ENCODE results near the gene TUBA4B. TPM values are rescaled to one million over a fixed set of nuclear protein-coding genes. Genes with fewer than 3 reads are reported as not detected.
A peak's percentile ranks its signal among the peaks of the same experiment; 100 is the strongest.

TUBA4B gene
- total RNA-seq, 4 donors from 2014 or later = not detected

- Histone ChIP-seq H3K9me3 (no peaks in the 10 kb centered on the region), H3K36me3 (peaks cover 0 to 69% of the 10 kb centered on the region in 2 donors), H3K27me3 (no peaks in the 10 kb centered on the region), H3K4me3 (no peak overlapping the region), H3K4me1 (peaks cover 0 to 39% (median 12%) of the 10 kb centered on the region in 3 donors), H3K27ac (no peak overlapping the region)
- ATAC-seq = no peak
- 73 to 97% methylated on average over 2 to 11 of the region's 15 CpGs for WGBS, 2 donors (ENCODE audit: low coverage in 1 of 2)
- TF ChIP-seq POLR2AphosphoS5 (IDR thresholded peaks at IDR 0.05) (no peak), POLR2A (IDR thresholded peaks at IDR 0.05) (no peak), CTCF (IDR thresholded peaks at IDR 0.05) (no peak)
These were observed 38.9 kb upstream of the TUBA4B start for GRCh38 chr2:219214141-219214540.

DNA sequence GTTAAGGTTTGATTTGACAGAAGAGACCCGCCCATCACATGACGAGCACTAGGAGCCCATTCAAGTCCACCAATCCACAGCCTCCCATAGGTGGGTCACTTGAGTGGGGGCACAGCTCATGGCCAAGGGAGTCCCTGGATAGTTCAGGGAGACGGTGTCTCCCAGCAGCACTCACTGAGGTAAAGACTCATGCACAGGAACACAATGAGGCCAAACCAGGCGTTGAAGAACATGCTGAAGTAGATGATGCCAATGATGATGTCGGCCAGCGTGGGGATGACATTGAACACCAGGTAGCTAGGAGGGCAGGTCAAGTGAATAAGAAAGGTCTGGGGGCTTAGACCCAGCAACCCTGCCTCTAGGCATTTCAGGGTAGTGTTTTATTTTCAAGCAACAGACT is 38.3 kb upstream of the TUBA4B start:
- Histone ChIP-seq H3K36me3 (peaks cover 0 to 67% of the 10 kb centered on the region in 2 donors), H3K4me3 (no peak overlapping the region), H3K27me3 (no peaks in the 10 kb centered on the region), H3K27ac (no peak overlapping the region), H3K9me3 (no peaks in the 10 kb centered on the region), H3K4me1 (peaks cover 3 to 45% (median 18%) of the 10 kb centered on the region in 3 donors)
- TF ChIP-seq POLR2AphosphoS5 (IDR thresholded peaks at IDR 0.05) (no peak), CTCF (IDR thresholded peaks at IDR 0.05) (no peak), EP300 (IDR thresholded peaks at IDR 0.05) (no peak), POLR2A (IDR thresholded peaks at IDR 0.05) (no peak)
- no CpG with 5 or more reads among the region's 6 CpGs for WGBS, 2 donors (ENCODE audit: low coverage in 1 of 2)
- no peak for ATAC-seq

DNA sequence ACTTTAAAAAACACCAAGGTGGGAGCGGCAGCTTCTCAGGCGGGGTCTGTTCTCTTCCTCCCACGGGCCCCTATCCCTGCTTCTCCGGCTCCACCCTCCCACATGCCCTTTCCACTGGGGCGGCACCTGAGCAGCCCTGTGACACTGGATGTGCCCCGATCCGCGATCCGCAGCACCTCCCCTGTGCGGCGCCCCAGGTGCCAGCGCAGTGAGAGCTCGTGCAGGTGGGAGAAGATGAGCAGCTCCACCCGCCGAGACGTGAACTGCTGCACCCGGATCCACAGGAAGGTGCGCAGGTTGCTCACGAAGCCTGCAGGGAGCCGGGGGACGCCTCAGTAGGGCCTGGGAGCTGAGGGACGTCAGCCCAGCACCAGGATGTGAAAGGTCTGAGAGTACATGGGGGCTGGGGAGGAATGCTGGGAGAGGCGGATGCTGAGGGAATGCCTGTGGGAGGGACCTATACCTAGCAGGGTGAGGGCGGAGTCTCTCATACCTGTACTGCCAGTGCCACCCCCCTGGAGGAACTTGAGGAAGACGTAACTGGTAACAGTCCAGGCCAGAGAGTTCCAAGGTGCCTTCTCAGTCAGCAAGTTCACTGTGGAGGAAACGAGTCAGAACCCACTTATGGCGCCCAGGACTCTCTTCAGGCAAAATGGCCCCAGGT is 37.0 kb upstream of the TUBA4B start:
- H3K9me3 ChIP-seq = no peaks in the 10 kb centered on the region
- peaks cover 3 to 51% (median 21%) of the 10 kb centered on the region in 3 donors for H3K4me1 ChIP-seq
- no peak overlapping the region for H3K4me3 ChIP-seq
- peak overlapping the region in 2 of 4 donors; percentile 95 to 98 for H3K27ac ChIP-seq
- H3K27me3 ChIP-seq = no peaks in the 10 kb centered on the region
- TF ChIP-seq EP300 (IDR thresholded peaks at IDR 0.05) = no peak
- TF ChIP-seq CTCF (IDR thresholded peaks at IDR 0.05) = no peak
- TF ChIP-seq POLR2A (IDR thresholded peaks at IDR 0.05) = no peak
- TF ChIP-seq POLR2AphosphoS5 (IDR thresholded peaks at IDR 0.05) = no peak
- WGBS, 2 donors (ENCODE audit: low coverage in 1 of 2) = 93% methylated on average over 10 of the region's 27 CpGs; no CpG with 5 or more reads in 1 of the 2 donors
- ATAC-seq = no peak
- peaks cover 0 to 67% of the 10 kb centered on the region in 2 donors for H3K36me3 ChIP-seq

GRCh38 chr2:219216535-219216915 is 36.5 kb upstream of the TUBA4B start:
- no CpG with 5 or more reads among the region's 6 CpGs for WGBS, 2 donors (ENCODE audit: low coverage in 1 of 2)
- Histone ChIP-seq H3K4me1 (peaks cover 3 to 51% (median 21%) of the 10 kb centered on the region in 3 donors), H3K27ac (peak overlapping the region in 3 of 4 donors; percentile 95 to 98 (median 98)), H3K9me3 (no peaks in the 10 kb centered on the region), H3K27me3 (no peaks in the 10 kb centered on the region), H3K4me3 (no peak overlapping the region), H3K36me3 (peaks cover 0 to 67% of the 10 kb centered on the region in 2 donors)
- ATAC-seq = no peak
- TF ChIP-seq EP300 (IDR thresholded peaks at IDR 0.05) (no peak), POLR2AphosphoS5 (IDR thresholded peaks at IDR 0.05) (no peak), POLR2A (IDR thresholded peaks at IDR 0.05) (no peak), CTCF (IDR thresholded peaks at IDR 0.05) (no peak)

DNA sequence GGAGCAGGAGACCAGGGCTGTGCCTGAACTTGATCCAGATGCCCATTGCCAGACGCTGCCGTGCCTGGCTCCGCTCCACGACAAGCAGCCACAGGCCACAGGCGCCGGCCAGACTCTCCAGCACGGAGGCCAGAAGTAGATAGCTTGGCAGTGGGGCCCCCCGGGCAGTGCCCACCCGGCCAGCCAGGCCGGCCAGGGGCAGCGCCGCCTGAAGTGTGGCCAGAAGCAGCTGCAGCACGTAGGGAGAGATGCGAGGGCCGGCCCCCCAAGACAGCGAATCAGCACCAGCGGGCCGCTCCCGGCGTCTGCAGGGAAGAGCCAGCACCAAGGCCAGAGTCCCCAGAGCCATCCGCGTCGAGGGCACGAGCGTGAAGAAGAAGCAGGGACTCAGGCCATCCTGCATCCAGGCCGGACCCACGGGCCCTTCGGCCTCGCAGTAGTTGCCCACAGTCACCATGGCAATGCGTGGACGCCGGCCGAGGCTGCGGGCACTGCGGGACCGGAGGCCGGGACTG is 34.8 kb upstream of the TUBA4B start:
- Histone ChIP-seq H3K27me3 (no peaks in the 10 kb centered on the region), H3K36me3 (peaks cover 0 to 68% of the 10 kb centered on the region in 2 donors), H3K4me3 (peak overlapping the region; percentile 28 to 69), H3K9me3 (no peaks in the 10 kb centered on the region), H3K27ac (peak overlapping the region; percentile 72 to 98 (median 96)), H3K4me1 (peaks cover 3 to 51% (median 21%) of the 10 kb centered on the region in 3 donors)
- no CpG with 5 or more reads among the region's 37 CpGs for WGBS, 2 donors (ENCODE audit: low coverage in 1 of 2)
- ATAC-seq = peak; percentile 73
- TF ChIP-seq CTCF (IDR thresholded peaks at IDR 0.05) (no peak), POLR2AphosphoS5 (IDR thresholded peaks at IDR 0.05) (no peak), POLR2A (IDR thresholded peaks at IDR 0.05) (peak; percentile 17 to 31), EP300 (IDR thresholded peaks at IDR 0.05) (no peak)
